Stimulated activated naive CD8-positive, alpha-beta T cell treated with anti-CD3 and anti-CD28 coated beads, Interleukin-15, Interleukin-2, amounts not matched to agents 100 ng/mL and 50 ng/mL, for 24 hours (primary cell): ENCODE measurements around the gene DISP2.

ENCODE experiments used
- H3K27ac Mint-ChIP-seq: one replicate; pipeline ENCODE4 v1.8.0; 2021; ENCODE audit warnings: mild to moderate bottlenecking, mixed read lengths
- H3K27me3 Mint-ChIP-seq: one replicate; pipeline ENCODE4 v1.8.0; 2021; ENCODE audit warnings: mixed read lengths
- H3K36me3 Mint-ChIP-seq: one replicate; pipeline ENCODE4 v1.8.0; 2021; ENCODE audit warnings: low read depth, mixed read lengths
- H3K4me1 Mint-ChIP-seq: one replicate; pipeline ENCODE4 v1.8.0; 2021; ENCODE audit warnings: low read depth, mixed read lengths
- H3K4me3 Mint-ChIP-seq: one replicate; pipeline ENCODE4 v1.8.0; 2021; ENCODE audit warnings: mild to moderate bottlenecking, mixed read lengths
- H3K9me3 Mint-ChIP-seq: one replicate; pipeline ENCODE4 v1.8.0; 2021; ENCODE audit warnings: mixed read lengths

Gene DISP2, protein sequence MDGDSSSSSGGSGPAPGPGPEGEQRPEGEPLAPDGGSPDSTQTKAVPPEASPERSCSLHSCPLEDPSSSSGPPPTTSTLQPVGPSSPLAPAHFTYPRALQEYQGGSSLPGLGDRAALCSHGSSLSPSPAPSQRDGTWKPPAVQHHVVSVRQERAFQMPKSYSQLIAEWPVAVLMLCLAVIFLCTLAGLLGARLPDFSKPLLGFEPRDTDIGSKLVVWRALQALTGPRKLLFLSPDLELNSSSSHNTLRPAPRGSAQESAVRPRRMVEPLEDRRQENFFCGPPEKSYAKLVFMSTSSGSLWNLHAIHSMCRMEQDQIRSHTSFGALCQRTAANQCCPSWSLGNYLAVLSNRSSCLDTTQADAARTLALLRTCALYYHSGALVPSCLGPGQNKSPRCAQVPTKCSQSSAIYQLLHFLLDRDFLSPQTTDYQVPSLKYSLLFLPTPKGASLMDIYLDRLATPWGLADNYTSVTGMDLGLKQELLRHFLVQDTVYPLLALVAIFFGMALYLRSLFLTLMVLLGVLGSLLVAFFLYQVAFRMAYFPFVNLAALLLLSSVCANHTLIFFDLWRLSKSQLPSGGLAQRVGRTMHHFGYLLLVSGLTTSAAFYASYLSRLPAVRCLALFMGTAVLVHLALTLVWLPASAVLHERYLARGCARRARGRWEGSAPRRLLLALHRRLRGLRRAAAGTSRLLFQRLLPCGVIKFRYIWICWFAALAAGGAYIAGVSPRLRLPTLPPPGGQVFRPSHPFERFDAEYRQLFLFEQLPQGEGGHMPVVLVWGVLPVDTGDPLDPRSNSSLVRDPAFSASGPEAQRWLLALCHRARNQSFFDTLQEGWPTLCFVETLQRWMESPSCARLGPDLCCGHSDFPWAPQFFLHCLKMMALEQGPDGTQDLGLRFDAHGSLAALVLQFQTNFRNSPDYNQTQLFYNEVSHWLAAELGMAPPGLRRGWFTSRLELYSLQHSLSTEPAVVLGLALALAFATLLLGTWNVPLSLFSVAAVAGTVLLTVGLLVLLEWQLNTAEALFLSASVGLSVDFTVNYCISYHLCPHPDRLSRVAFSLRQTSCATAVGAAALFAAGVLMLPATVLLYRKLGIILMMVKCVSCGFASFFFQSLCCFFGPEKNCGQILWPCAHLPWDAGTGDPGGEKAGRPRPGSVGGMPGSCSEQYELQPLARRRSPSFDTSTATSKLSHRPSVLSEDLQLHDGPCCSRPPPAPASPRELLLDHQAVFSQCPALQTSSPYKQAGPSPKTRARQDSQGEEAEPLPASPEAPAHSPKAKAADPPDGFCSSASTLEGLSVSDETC (N-terminal part only)

DNA sequence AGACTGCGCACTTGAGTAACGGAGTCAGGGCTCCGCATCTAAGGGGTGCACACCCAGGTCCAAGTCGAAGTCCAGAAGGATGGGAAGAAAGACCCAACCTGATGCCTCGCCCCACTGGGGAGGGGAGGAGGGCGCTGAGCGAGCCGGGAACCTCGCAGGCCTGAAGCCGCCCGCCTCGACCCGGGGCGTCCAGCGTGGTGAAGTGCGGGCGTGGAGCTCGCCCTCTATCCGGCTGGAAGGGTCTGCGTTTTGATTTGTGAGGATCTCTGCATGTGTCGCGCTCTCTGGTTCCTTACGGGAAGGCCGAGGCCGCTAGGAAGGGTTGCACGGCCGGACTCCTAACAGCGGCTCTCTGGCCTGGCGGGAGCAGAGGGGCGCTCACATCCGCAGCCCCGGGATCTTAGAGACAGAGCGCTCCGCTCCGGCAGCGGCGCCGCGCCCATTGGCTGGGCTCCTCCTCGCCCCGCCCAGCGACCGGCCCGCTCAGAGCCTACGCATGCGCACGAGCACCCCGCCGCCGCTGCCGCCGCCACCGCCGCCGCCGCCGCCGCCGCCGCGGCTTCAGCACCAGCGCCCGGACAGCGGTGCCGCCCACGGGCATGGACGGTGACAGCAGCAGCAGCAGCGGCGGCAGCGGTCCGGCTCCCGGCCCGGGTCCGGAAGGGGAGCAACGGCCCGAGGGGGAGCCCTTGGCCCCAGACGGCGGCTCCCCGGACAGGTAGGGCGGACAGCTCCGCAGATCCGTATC, at the start of gene DISP2:
Gene DISP2 (plus strand): TSS at position 497 of the 748 bp plus-strand sequence. CDS start 103 bp downstream, at position 600.
- no peaks in the 10 kb centered on the region for H3K9me3 Mint-ChIP-seq
- H3K4me3 Mint-ChIP-seq, result peak within 1 kb of the TSS; percentile 78
- no peak within 1 kb of the TSS for H3K27ac Mint-ChIP-seq
- peaks cover 3% of the 10 kb centered on the region for H3K27me3 Mint-ChIP-seq
- H3K36me3 Mint-ChIP-seq, result peaks cover 4% of the 10 kb centered on the region
- peaks cover 10% of the 10 kb centered on the region for H3K4me1 Mint-ChIP-seq

DNA sequence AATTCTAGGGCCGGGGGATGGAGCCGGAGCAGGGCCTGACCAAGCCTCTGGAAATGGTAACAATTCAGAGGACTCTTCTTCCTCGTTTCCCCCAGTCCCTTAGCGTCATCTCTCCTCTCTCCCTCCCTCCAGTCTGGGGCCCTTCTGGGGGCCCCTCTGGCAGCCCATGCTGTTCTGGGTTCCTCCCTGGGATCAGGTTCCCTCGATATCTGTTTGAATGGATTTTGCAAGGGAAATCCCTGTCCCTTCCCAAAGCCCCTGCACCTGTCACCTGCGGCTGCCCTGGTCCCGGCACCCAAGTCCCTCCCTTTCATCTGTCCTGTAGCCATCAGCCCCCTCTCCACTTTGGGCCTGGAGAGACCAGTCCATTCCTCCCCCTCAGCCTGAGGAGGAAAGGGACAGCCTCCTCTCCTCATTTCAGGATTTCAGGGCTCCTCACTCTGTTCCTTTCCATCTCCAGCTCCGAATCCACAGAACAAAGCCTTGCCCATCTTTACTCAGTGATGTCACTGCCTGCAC, 48.6 kb upstream of the DISP2 start:
- peak overlapping the region; percentile 97 for H3K27ac Mint-ChIP-seq
- peak overlapping the region; percentile 92 for H3K4me3 Mint-ChIP-seq
- peaks cover 43% of the 10 kb centered on the region for H3K4me1 Mint-ChIP-seq
- no peaks in the 10 kb centered on the region for H3K27me3 Mint-ChIP-seq
- H3K9me3 Mint-ChIP-seq, result no peaks in the 10 kb centered on the region
- no peaks in the 10 kb centered on the region for H3K36me3 Mint-ChIP-seq

DNA sequence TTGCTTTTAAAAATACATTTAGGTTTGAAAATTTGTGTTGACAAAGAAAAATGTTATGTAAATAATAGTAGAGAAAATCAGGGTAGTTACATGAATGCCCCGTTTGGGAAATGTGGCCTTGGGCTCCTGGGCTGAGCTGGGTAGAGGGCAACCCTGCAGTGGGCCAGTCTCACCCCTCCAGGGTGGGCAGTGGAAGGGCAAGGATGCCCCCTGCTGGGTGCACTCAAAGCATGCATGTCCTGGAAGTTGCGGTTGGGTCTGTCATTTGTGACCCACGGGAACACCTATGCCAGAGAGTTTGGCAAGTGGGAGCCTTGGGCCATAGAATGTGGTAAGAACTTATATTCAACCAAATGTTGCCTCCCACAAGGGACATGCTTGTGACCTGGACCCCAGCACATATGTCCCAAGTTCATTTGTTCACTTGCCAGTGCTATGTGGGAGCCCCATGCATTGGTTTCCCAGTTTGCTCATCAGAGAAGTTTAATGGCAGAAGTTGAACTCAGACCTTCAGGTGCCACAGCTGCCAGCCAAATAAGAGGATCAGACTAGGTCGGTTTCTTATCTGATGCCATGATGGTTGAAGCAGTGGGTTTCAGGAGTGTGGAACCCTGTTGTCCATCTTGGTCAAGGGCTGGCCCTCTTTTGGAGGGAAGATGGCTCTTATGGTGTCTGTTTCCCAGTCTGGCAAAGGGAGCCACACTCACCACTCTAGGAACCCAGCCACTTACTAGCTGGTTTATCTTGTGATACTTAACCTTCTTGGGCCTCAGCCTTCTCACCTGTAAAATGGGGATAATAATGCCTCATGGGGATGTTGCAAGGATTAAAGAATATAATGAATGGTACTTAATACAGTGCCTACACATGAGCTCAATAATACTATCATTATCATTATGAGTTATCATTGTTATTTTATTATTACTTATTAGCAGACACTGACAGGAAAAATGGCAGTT, 47.7 kb upstream of the DISP2 start:
- no peaks in the 10 kb centered on the region for H3K27me3 Mint-ChIP-seq
- H3K36me3 Mint-ChIP-seq, result no peaks in the 10 kb centered on the region
- H3K4me1 Mint-ChIP-seq, result peaks cover 43% of the 10 kb centered on the region
- peak overlapping the region; percentile 92 for H3K4me3 Mint-ChIP-seq
- H3K27ac Mint-ChIP-seq, result peak overlapping the region; percentile 97
- no peaks in the 10 kb centered on the region for H3K9me3 Mint-ChIP-seq

DNA sequence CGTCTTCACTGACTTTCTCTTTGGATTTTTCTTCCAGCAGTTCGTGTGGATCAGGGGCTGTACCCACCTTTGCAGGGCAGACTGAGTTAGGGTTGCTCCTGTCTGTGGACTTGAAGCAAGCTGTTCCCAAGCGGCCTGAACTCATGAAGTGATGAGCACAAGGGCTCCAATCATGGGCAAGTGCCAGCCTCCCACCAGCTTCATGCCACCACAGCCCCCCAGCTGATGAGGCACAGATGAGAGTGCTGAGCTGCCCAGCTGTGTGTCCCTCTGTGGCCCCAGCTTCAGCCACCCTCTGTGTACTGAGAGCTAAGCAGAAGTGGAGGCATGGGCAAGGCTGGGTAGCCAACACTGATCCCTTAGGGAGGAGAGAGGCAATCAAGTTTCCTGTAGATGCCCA, 47.0 kb upstream of the DISP2 start:
- H3K9me3 Mint-ChIP-seq, result no peaks in the 10 kb centered on the region
- H3K36me3 Mint-ChIP-seq, result no peaks in the 10 kb centered on the region
- H3K27me3 Mint-ChIP-seq, result no peaks in the 10 kb centered on the region
- no peak overlapping the region for H3K4me3 Mint-ChIP-seq
- H3K4me1 Mint-ChIP-seq, result peaks cover 42% of the 10 kb centered on the region
- no peak overlapping the region for H3K27ac Mint-ChIP-seq

DNA sequence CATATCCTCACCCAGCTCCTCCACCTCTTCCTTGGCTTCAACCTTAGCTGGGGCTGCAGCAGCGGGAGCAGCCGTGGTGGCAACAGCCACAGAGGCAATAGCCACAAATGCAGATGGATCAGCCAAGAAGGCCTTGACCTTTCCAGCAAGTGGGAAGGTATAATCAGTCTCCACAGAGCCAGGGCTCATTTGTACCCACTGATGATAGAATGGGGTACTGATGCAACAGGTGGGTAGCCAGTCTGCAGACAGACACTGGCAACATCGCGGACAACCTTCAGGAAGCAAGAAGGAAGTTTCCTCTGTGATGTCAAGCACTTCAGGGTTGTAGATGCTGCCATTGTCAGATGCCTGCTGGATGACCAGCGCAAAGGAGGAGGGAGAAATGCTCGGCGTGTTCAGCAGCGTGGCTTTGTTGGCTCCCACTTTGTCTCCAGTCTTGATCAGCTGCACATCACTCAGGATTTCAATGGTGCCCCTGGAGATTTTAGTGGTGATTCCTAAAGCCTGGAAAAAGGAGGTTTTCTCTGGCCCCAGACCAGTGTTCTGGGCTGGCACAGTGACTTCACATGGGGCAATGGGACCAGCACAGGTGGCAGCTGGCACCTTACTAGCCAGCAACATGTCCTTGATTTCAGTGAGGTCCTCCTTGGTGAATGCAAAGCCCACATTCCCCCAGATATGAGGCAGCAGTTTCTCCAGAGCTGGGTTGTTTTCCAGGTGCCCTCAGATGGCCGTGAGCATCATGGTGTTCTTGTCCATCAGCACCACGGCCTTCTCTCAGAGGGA, 45.5 kb upstream of the DISP2 start:
- no peak overlapping the region for H3K27ac Mint-ChIP-seq
- no peak overlapping the region for H3K4me3 Mint-ChIP-seq
- peaks cover 30% of the 10 kb centered on the region for H3K4me1 Mint-ChIP-seq
- no peaks in the 10 kb centered on the region for H3K9me3 Mint-ChIP-seq
- peaks cover 2% of the 10 kb centered on the region for H3K27me3 Mint-ChIP-seq
- H3K36me3 Mint-ChIP-seq, result no peaks in the 10 kb centered on the region

DNA sequence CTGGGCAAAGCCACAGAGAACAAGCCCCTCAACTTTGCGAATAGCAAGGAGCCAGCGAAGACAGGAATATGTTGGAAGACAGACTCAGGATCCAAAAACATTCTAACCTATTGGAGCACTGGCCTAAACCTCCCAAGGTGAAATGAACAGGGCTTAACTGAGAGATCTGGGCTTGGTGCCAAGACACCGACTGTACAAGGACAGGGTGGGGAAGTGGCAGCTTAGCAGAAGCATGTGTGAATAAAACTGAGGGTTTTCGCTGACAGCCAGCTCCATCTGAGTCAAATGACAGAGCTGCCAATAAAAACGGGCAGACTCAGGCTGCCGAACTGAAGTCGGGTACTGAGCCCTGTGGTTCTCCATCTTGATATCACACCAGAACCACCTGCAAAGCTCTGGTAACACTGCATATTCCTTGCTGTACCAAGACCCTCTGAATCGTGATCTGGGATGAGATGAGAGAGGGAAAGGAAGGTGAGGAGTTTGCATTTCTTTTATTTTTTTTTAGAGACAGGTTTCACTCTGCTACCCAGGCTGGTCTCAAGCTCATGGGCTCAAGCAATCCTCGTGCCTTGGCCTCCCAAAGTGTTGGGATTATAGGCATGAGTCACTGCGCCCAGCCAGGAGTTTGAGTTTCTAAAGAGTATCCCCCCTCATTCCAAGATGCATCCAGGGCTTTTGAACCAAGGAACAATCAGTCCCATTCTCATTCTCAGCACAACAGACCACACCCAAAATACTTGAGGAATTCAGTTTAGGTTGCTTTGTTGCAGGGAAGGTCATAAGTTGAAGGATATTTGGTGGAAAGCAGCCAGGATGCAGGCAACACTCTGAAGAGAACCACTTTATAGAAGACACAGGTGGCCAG, 44.3 kb upstream of the DISP2 start:
- Mint-ChIP-seq H3K27me3 (peaks cover 2% of the 10 kb centered on the region), H3K36me3 (no peaks in the 10 kb centered on the region), H3K4me3 (no peak overlapping the region), H3K4me1 (peaks cover 25% of the 10 kb centered on the region), H3K9me3 (no peaks in the 10 kb centered on the region), H3K27ac (no peak overlapping the region)

DNA sequence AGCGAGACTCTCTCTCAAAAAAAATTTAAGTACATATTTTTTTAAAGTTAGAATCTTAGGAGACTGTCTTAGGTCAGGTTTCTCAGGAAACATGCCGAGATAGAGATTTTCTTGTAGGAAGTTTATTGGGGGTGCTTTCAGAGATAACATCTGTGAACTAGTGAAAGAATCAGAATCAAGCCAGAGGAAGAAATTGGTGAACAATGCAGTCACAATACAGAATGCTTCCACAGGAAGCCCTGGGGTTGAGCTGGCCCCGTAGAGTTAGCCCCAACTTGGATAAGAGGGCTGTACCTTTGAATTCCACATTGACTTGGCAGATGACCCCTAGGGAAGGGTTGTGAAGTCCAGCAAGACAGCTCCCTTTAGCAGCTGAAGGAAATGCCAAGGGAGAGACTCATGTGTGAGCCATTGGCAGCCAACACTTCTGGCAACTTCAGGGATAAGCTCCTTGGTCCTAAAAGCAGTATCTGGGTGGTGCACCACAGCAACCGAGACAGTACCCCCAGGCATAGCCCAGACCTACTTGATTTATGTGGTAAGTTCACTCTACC, 43.2 kb upstream of the DISP2 start:
- Mint-ChIP-seq H3K4me1 (peaks cover 15% of the 10 kb centered on the region), H3K36me3 (no peaks in the 10 kb centered on the region), H3K27me3 (peaks cover 2% of the 10 kb centered on the region), H3K27ac (no peak overlapping the region), H3K4me3 (no peak overlapping the region), H3K9me3 (no peaks in the 10 kb centered on the region)

DNA sequence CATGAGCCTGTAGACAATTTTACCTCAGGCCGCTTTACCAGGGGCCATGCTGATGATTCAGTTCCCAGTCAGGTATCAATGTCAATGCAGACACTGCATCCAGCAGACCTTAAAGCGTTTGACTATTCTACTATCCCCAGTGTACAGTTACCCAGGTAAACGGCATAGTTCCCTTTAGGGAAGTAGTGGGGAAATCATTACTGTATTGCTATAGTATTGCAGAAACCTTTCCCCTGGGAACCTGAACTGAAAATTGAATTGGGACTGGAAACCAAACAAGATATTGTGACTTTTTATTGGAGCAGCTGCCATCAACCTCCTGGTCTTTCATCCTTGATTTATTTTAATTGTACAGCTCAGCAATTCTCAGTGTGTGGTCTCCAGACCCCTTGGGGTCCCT, 41.1 kb upstream of the DISP2 start:
- H3K36me3 Mint-ChIP-seq, result no peaks in the 10 kb centered on the region
- H3K4me1 Mint-ChIP-seq, result peaks cover 16% of the 10 kb centered on the region
- no peak overlapping the region for H3K4me3 Mint-ChIP-seq
- H3K9me3 Mint-ChIP-seq, result no peaks in the 10 kb centered on the region
- H3K27ac Mint-ChIP-seq, result no peak overlapping the region
- peaks cover 2% of the 10 kb centered on the region for H3K27me3 Mint-ChIP-seq

DNA sequence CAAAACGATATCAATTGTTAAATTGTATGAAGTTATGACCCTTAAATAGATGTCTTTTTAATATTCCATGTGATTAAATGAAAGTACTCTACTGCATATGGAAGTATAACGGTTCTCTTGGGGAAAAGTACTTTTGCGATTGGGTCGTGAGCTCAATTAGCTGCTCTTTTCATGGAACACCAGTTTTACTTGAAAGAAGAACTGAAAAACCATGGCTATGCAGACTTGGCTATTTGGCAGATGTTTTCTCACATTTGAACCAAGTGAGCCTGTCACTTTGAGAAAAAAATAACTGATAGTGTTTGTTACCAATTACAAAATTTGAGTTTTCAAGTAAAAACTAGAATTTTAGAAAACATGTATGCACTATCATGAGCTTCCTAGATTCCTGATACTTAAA, 40.4 kb upstream of the DISP2 start:
- H3K4me3 Mint-ChIP-seq, result no peak overlapping the region
- no peak overlapping the region for H3K27ac Mint-ChIP-seq
- H3K27me3 Mint-ChIP-seq, result peaks cover 2% of the 10 kb centered on the region
- no peaks in the 10 kb centered on the region for H3K36me3 Mint-ChIP-seq
- H3K4me1 Mint-ChIP-seq, result peaks cover 20% of the 10 kb centered on the region
- no peaks in the 10 kb centered on the region for H3K9me3 Mint-ChIP-seq

DNA sequence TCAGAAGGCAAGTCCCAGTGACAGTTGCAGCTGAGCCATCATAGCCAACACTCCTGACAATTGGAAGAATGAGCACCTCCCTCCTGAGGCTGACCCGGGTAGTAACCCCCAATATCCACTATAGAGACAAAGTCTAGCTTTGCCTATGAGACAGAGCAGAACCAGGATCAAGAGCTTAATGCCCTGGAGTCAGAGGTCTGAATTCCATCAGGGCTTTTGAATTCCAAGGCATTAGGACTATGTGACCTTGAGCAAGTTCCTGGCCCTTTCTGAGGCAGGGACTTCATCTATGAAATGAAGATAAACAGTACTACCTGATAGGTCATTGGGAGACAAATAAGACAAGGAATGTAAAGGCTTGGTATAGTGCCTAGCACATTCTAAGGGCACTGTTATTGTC, 37.6 kb upstream of the DISP2 start:
- Mint-ChIP-seq H3K4me3 (no peak overlapping the region), H3K27ac (no peak overlapping the region), H3K9me3 (no peaks in the 10 kb centered on the region), H3K36me3 (peaks cover 4% of the 10 kb centered on the region), H3K27me3 (peaks cover 2% of the 10 kb centered on the region), H3K4me1 (peaks cover 19% of the 10 kb centered on the region)

DNA sequence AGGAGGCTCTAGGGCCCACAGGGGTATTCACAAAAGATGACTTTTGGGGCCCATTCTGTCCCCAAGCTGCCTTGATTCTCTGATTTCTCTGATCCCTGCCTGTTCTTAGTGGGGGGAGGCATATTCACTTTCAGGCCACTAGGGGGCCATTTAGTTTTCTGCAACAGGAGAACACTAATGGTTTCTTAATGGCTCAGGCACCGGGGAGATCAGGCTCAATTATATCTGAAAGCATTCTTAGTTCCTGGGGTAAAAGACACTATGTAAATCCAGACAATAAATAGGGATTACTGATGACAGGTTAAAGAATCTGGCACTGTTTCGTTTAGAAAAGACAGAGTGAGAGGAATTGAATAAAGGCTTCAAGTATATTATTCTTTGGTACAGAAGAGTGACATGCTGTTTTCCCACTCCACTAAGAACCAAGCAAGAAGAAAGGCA, 37.1 kb upstream of the DISP2 start:
- Mint-ChIP-seq H3K27ac (no peak overlapping the region), H3K9me3 (no peaks in the 10 kb centered on the region), H3K4me1 (peaks cover 25% of the 10 kb centered on the region), H3K4me3 (no peak overlapping the region), H3K36me3 (peaks cover 6% of the 10 kb centered on the region), H3K27me3 (peaks cover 2% of the 10 kb centered on the region)
